Measurements from ENCODE around the gene FAM53C.
"Not testable (repeated sequence)": the region's sequence is repeated elsewhere in the genome, so short reads cannot be mapped to it uniquely, and the experiment has no call there.

Gene FAM53C

DNA sequence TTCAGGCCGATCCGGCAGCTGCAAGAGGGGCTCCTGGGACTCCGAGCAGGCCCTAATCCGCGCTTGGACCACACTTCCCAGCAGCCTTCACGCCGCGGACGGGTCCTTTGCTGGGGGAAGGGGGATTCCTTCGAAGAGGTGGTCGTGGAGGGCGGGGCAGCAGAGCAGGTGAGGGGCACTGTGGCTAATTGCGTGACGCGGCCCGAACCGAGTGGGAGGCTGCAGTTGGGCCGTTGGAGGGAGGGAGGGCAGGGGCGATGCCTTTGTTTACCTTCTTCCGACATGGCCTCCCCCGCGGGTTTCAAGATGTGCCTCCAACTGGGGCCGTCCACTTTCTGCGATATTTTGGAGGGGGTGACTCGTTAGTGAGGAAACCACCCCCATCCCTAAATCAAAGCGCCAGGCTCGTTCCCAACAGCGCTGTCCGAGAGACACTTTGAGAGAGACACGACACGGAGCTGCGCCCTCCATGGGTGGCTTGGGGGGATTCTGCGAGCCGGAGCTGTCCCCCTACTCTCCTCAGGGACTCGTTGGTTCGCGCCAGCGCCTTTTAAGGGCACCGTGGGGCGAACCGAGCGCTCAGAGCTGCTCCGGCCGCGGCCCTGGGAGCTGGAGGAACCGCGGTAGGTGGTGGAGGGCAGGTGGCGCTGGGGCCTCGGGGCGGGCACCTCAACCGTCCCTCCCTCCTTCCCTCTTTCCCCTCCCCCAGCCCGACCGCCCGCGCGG, at the start of gene FAM53C:
FAM53C (plus strand) TSS at position 582 of the 726 bp plus-strand sequence. CDS start 3,070 bp downstream, outside the sequence.
- DNase-seq (ENCODE audit: low spot score), result peak; percentile 94
- ChIA-PET CTCF (interaction anchor here (0.9 to 7.0 kb wide), 2 partner anchors 14 to 17 kb away, joined by 3 to 86 read pairs; partner anchors contain the start of gene KDM3B), POLR2A (ENCODE audit: low non-redundant PET) (interaction anchor here (0.7 to 1.6 kb wide), 5 partner anchors 9 to 128 kb away, joined by 3 to 12 read pairs (median 4); partner anchors contain the start of gene KDM3B)
- TF ChIP-seq, protein P1, sequence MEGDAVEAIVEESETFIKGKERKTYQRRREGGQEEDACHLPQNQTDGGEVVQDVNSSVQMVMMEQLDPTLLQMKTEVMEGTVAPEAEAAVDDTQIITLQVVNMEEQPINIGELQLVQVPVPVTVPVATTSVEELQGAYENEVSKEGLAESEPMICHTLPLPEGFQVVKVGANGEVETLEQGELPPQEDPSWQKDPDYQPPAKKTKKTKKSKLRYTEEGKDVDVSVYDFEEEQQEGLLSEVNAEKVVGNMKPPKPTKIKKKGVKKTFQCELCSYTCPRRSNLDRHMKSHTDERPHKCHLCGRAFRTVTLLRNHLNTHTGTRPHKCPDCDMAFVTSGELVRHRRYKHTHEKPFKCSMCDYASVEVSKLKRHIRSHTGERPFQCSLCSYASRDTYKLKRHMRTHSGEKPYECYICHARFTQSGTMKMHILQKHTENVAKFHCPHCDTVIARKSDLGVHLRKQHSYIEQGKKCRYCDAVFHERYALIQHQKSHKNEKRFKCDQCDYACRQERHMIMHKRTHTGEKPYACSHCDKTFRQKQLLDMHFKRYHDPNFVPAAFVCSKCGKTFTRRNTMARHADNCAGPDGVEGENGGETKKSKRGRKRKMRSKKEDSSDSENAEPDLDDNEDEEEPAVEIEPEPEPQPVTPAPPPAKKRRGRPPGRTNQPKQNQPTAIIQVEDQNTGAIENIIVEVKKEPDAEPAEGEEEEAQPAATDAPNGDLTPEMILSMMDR (conservative IDR thresholded peaks at IDR 0.05; ENCODE audit: low read depth), result no peak
- peak within 1 kb of the TSS; percentile 89 for H3K27ac ChIP-seq

DNA sequence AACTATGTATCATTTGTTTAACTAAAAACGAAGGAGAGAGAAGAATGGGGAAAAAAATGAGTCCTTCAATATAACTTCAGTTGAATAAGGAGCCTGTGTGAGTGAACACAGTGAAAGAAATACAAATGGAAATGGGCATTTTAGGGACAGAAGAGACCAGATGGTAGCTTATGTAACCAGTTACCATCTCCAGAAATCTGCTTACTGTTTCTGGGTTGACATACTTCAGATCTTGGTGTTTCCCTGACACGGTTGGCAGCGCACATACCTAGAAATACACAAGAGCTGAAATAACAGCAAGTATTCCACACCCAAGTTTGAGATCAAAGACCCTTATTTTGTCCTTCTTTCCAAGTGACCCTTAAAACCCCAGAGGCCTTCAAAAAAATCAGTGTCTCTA, 48.8 kb upstream of the FAM53C start:
- no peak overlapping the region for H3K27ac ChIP-seq
- no peak for DNase-seq (ENCODE audit: low spot score)
- ChIA-PET CTCF (interaction anchor here (0.6 to 0.7 kb wide), 2 partner anchors 12 to 306 kb away, joined by 3 read pairs; no protein-coding TSS in a partner anchor), POLR2A (ENCODE audit: low non-redundant PET) (no interaction called here)
- TF ChIP-seq, protein P1 (conservative IDR thresholded peaks at IDR 0.05; ENCODE audit: low read depth), result no peak

DNA sequence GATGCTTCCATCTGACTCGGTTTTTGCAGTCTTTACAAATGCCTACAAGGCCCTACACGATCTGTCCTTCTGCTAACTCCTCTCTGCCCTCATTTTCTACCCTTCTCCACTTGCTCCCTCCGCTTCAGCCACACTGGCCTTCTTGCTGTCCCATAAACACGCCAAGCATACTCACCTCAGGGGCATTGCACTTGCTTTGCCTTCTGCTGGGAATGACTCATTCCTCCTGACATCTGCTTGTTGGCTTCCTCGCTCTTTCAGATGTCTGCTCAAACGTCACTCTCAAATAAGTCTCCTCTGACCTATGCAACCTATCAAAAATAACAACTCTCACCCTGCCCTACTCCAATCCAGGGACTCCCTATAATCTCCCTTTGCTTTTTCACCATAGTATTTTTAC, 34.7 kb upstream of the FAM53C start:
- TF ChIP-seq, protein P1 (conservative IDR thresholded peaks at IDR 0.05; ENCODE audit: low read depth), result no peak
- H3K27ac ChIP-seq, result no peak overlapping the region
- peak; percentile 40 for DNase-seq (ENCODE audit: low spot score)
- ChIA-PET CTCF (no interaction called here), POLR2A (ENCODE audit: low non-redundant PET) (no interaction called here)

DNA sequence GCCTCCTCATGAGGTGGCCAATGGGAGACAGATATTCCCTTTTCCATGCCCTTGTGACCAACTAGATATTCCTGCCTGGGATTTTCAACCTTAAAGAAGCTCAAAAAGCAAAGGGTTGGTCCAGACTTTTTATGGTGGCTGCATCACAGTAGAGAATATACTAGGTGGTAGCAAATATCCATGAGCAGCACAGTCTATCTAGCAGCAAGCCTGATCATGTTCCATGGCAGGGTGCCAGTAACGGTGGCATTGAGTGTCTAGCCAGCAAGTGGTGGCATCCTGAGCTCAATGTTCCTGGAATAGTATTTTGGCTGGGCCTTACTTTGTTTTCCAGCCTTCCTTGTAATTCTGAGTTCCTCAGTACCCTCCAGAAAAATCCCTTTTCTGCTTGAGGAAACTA, 32.3 kb upstream of the FAM53C start:
- TF ChIP-seq, protein P1 (conservative IDR thresholded peaks at IDR 0.05; ENCODE audit: low read depth), result no peak
- no peak overlapping the region for H3K27ac ChIP-seq
- CTCF ChIA-PET, result interaction anchor here (0.6 to 1.9 kb wide), 12 partner anchors 12 to 995 kb away, joined by 3 to 10 read pairs (median 4); partner anchors contain the start of gene KDM3B
- POLR2A ChIA-PET (ENCODE audit: low non-redundant PET), result no interaction called here
- peak; percentile 41 for DNase-seq (ENCODE audit: low spot score)

DNA sequence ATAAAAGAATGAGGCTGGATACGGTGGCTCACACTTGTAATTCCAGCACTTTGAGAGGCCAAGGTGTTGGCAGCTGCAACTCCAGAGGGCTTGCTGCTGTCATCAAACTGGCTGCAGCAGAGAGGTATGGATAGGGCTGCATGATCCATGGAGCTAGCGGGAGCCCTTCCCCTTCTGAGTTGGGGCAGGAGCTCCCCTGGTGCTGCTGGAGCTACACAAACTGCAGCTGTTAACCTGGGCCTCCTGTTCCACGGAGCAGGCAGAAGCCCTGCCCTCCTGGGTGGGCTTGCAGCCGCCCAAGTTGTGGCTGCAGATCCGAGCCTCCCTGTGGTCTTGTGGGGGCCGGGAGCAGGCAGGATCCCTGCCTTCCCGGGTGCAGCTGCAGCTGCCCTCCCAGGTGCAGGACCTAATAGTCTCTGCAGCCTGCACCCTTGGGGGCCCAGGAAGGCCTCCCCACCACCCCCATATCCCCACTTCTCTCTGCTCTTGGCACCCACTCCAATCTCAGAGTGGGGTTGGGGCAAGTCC, 22.3 kb upstream of the FAM53C start:
- TF ChIP-seq, protein P1 (conservative IDR thresholded peaks at IDR 0.05; ENCODE audit: low read depth), result no peak
- no peak overlapping the region for H3K27ac ChIP-seq
- no peak for DNase-seq (ENCODE audit: low spot score)
- CTCF ChIA-PET, result interaction anchor here (0.6 to 0.7 kb wide), 3 partner anchors 36 to 939 kb away, joined by 3 to 5 read pairs (median 4); partner anchors contain the start of gene KDM3B
- POLR2A ChIA-PET (ENCODE audit: low non-redundant PET), result no interaction called here

DNA sequence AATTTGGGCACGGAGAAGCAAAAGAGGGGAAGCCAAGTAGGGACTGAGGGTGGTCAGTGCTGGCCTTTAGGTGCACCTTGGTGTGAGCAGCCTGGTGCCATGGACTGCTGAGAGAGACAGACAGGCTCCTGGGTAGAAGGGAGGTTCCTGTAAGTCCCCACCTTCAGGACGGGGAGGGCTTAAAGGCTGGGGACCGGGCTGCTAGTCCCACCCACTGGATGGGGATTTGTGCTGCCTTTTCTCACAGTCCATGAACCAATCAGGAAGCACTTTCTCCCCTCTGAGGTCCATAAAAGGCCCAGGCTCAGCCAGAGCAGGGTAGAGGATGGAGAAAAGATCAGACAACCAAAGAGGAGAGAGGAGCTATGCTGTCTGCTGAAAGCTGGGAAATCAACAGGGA, 21.7 kb upstream of the FAM53C start:
- DNase-seq (ENCODE audit: low spot score), result no peak
- ChIA-PET POLR2A (ENCODE audit: low non-redundant PET) (no interaction called here), CTCF (interaction anchor here (0.6 kb wide), 2 partner anchors 95 to 938 kb away, joined by 3 to 4 read pairs; no protein-coding TSS in a partner anchor)

DNA sequence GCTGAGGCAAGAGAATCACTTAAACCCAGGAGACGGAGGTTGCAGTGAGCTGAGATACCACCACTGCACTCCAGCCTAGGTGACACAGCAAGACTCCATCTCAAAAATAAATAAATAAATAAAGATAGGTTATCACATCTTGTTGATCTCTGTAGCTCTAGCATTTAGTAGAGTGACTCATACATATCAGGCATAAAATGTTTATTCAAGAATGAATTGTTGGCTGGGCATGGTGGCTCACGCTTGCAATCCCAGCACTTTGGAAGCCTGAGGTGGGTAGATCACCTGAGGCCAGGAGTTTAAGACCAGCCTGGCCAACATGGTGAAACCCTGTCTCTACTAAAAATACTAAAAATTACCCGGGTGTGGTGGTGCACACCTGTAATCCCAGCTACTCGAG, 19.9 kb upstream of the FAM53C start:
- DNase-seq (ENCODE audit: low spot score); POLR2A ChIA-PET (ENCODE audit: low non-redundant PET); H3K27ac ChIP-seq: not testable (repeated sequence)
- CTCF ChIA-PET, result interaction anchor here (0.6 kb wide), 1 partner anchor 13 kb away, joined by 8 read pairs; no protein-coding TSS in a partner anchor

More for the DNA sequence above, 21.7 kb upstream of the FAM53C start:
- H3K27ac ChIP-seq, result no peak overlapping the region
- TF ChIP-seq, protein P1 (conservative IDR thresholded peaks at IDR 0.05; ENCODE audit: low read depth), result no peak

Data from RWPE1 (cell line).